ENCODE data around the gene FAM114A1. TPM values are rescaled to one million over a fixed set of nuclear protein-coding genes. Genes with fewer than 3 reads are reported as not detected.

The FAM114A1 gene
- total RNA-seq, 6 experiments from 2014 or later: 55.3 to 88.9 (median 69.4) TPM

- DNase-seq: no peak
- H3K4me1 ChIP-seq: peaks cover 0 to 37% (median 19%) of the 10 kb centered on the region in 4 donors
- no peaks in the 10 kb centered on the region for H3K9me3 ChIP-seq
- H3K4me3 ChIP-seq: peak overlapping the region in 2 of 3 donors; percentile 0 to 17
- peak overlapping the region; percentile 15 to 77 (median 75) for H3K27ac ChIP-seq
- WGBS (ENCODE audit: insufficient coverage, low coverage, low lambda C conversion rate, missing lambda C conversion rate): 17% methylated on average over 2 of the region's 3 CpGs
- intact Hi-C loops (cut with DNase I): loop anchor here in 1 of 2 donors (10.0 kb wide), 1 partner anchor 230 kb away; no protein-coding TSS in a partner anchor
- H3K27me3 ChIP-seq: no peaks in the 10 kb centered on the region
- ATAC-seq: peak; percentile 23 to 48 (median 28)
- TF ChIP-seq CTCF (IDR thresholded peaks at IDR 0.05) (no peak), POLR2A (IDR thresholded peaks at IDR 0.05) (no peak)
- peaks cover 0 to 46% (median 15%) of the 10 kb centered on the region in 4 donors for H3K36me3 ChIP-seq
Measured at GRCh38 chr4:38904682-38905081, 37.1 kb downstream of the FAM114A1 start.

GRCh38 chr4:38905652-38906385 is 38.2 kb downstream of the FAM114A1 start:
- Histone ChIP-seq H3K9me3 (no peaks in the 10 kb centered on the region), H3K27ac (peak overlapping the region; percentile 11 to 77 (median 75)), H3K4me3 (no peak overlapping the region), H3K36me3 (peaks cover 0 to 56% (median 19%) of the 10 kb centered on the region in 4 donors), H3K27me3 (no peaks in the 10 kb centered on the region), H3K4me1 (peaks cover 0 to 37% (median 19%) of the 10 kb centered on the region in 4 donors)
- DNase-seq (no peak), ATAC-seq (no peak)
- 37% methylated on average over 10 of the region's 10 CpGs for WGBS (ENCODE audit: insufficient coverage, low coverage, low lambda C conversion rate, missing lambda C conversion rate)
- TF ChIP-seq POLR2A (IDR thresholded peaks at IDR 0.05): no peak
- no peak for TF ChIP-seq CTCF (IDR thresholded peaks at IDR 0.05)
- intact Hi-C loops (cut with DNase I): loop anchor here in 1 of 2 donors (10.0 kb wide), 1 partner anchor 229 kb away; no protein-coding TSS in a partner anchor

- H3K27me3 ChIP-seq: no peaks in the 10 kb centered on the region
- no peak for DNase-seq
- peaks cover 0 to 36% (median 17%) of the 10 kb centered on the region in 4 donors for H3K4me1 ChIP-seq
- no peaks in the 10 kb centered on the region for H3K9me3 ChIP-seq
- intact Hi-C loops (cut with DNase I): loop anchor here in 1 of 2 donors (10.0 kb wide), 1 partner anchor 227 kb away; no protein-coding TSS in a partner anchor
- no peak for TF ChIP-seq CTCF (IDR thresholded peaks at IDR 0.05)
- no peak for TF ChIP-seq POLR2A (IDR thresholded peaks at IDR 0.05)
- H3K27ac ChIP-seq: no peak overlapping the region
- no peak overlapping the region for H3K4me3 ChIP-seq
- ATAC-seq: no peak
- peaks cover 0 to 58% (median 19%) of the 10 kb centered on the region in 4 donors for H3K36me3 ChIP-seq
Measured at GRCh38 chr4:38907696-38908270, 40.2 kb downstream of the FAM114A1 start.

- WGBS (ENCODE audit: insufficient coverage, low coverage, low lambda C conversion rate, missing lambda C conversion rate): 86% methylated on average over 3 of the region's 3 CpGs
- no peak overlapping the region for H3K4me3 ChIP-seq
- H3K9me3 ChIP-seq: no peaks in the 10 kb centered on the region
- DNase-seq (no peak), ATAC-seq (no peak)
- intact Hi-C loops (cut with DNase I): loop anchor here in 1 of 2 donors (10.0 kb wide), 1 partner anchor 226 kb away; no protein-coding TSS in a partner anchor
- peaks cover 0 to 23% (median 10%) of the 10 kb centered on the region in 4 donors for H3K4me1 ChIP-seq
- H3K36me3 ChIP-seq: peaks cover 0 to 69% (median 24%) of the 10 kb centered on the region in 4 donors
- TF ChIP-seq CTCF (IDR thresholded peaks at IDR 0.05): no peak
- TF ChIP-seq POLR2A (IDR thresholded peaks at IDR 0.05): no peak
- no peak overlapping the region for H3K27ac ChIP-seq
- no peaks in the 10 kb centered on the region for H3K27me3 ChIP-seq
Measured at GRCh38 chr4:38909015-38909414, 41.4 kb downstream of the FAM114A1 start.

Data from right lobe of liver (tissue), 6 donors.